Glutamatergic neuron (in vitro differentiated cells): ENCODE data around the gene BRF1. TPM values are rescaled to one million over a fixed set of nuclear protein-coding genes. Genes with fewer than 3 reads are reported as not detected.
A peak's percentile ranks its signal among the peaks of the same experiment; 100 is the strongest.

Experiments used
- DNase-seq: peaks from one replicate; pipeline ENCODE4 v3.0.0; 2022
- H3K27ac Mint-ChIP-seq: one replicate; pipeline ENCODE4 v1.8.0; 2020; ENCODE audit warnings: mild to moderate bottlenecking, mixed read lengths, inconsistent platforms; ENCODE audit not compliant: unreplicated experiment
- H3K27me3 Mint-ChIP-seq: one replicate; pipeline ENCODE4 v1.8.0; 2020; ENCODE audit warnings: mild to moderate bottlenecking, moderate library complexity, mixed read lengths, inconsistent platforms; ENCODE audit not compliant: unreplicated experiment
- H3K36me3 Mint-ChIP-seq: one replicate; pipeline ENCODE4 v1.8.0; 2020; ENCODE audit warnings: mild to moderate bottlenecking, mixed read lengths, inconsistent platforms; ENCODE audit not compliant: unreplicated experiment
- H3K4me1 Mint-ChIP-seq: one replicate; pipeline ENCODE4 v1.8.0; 2020; ENCODE audit warnings: mild to moderate bottlenecking, low read depth, mixed read lengths, inconsistent platforms; ENCODE audit not compliant: unreplicated experiment
- H3K4me3 Mint-ChIP-seq: one replicate; pipeline ENCODE4 v1.8.0; 2020; ENCODE audit warnings: mild to moderate bottlenecking, mixed read lengths, inconsistent platforms; ENCODE audit not compliant: unreplicated experiment
- H3K9me3 Mint-ChIP-seq: one replicate; pipeline ENCODE4 v1.8.0; 2020; ENCODE audit warnings: mild to moderate bottlenecking, moderate library complexity, mixed read lengths, inconsistent platforms; ENCODE audit not compliant: unreplicated experiment
- total RNA-seq: library from RNA; stranded (reverse); fragmentation: NEBNext Ultra II Directional; extraction: Animal tissue kit (Norgen Biotek cat#: 25700); gene quantifications from one replicate; pipeline ENCODE4 v1.2.1, GENCODE V29; 2021; ENCODE audit not compliant: unreplicated experiment
- TF ChIP-seq, protein P1 (sequence below): fragments of 200-600 bp; sonication (generic); IDR thresholded peaks from one replicate; pipeline ENCODE4 v1.5.0; 2021; ENCODE audit not compliant: partially characterized antibody, unreplicated experiment

The BRF1 gene
- total RNA-seq, 1 donor from 2014 or later = 54.6 TPM

DNA sequence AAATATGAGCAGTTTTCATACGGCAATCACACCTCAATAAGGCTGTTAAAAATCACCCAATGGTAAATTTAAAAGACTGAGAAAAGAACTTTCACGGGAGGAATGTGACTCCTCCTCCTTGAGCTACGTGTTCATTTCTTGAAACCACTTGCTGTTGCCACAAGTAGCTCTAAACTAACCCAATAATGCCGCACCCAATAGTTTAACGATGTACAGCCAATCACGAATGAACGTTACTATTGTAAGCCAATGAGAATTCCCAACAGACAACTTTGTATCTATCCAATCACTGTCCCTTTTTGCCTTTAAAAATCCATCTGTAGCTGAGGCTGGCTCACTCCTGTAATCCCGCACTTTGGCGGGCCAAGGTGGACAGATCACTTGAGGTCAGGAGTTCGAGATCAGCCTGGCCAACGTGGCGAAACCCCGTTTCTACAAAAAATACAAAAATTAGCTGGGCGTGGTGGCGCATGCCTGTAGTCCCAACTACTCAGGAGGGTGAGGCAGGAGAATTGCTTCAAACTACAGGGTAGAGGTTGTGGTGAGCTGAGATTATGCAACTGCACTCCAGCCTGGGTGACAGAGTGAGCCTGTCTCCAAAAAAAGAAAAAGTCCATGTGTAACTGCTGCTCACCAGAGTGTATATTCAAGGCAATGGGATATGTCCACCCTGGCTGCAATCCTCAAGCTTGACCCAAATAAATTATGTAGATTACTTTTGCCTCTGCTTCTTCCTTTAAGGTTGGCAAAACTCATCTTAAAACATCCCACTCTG, 76.8 kb downstream of the BRF1 start:
- Mint-ChIP-seq H3K9me3 (peaks cover 3% of the 10 kb centered on the region), H3K27me3 (peaks cover 7% of the 10 kb centered on the region), H3K27ac (no peak overlapping the region), H3K36me3 (peaks cover 7% of the 10 kb centered on the region), H3K4me1 (peaks cover 7% of the 10 kb centered on the region), H3K4me3 (no peak overlapping the region)
- no peak for DNase-seq
- TF ChIP-seq, protein P1, sequence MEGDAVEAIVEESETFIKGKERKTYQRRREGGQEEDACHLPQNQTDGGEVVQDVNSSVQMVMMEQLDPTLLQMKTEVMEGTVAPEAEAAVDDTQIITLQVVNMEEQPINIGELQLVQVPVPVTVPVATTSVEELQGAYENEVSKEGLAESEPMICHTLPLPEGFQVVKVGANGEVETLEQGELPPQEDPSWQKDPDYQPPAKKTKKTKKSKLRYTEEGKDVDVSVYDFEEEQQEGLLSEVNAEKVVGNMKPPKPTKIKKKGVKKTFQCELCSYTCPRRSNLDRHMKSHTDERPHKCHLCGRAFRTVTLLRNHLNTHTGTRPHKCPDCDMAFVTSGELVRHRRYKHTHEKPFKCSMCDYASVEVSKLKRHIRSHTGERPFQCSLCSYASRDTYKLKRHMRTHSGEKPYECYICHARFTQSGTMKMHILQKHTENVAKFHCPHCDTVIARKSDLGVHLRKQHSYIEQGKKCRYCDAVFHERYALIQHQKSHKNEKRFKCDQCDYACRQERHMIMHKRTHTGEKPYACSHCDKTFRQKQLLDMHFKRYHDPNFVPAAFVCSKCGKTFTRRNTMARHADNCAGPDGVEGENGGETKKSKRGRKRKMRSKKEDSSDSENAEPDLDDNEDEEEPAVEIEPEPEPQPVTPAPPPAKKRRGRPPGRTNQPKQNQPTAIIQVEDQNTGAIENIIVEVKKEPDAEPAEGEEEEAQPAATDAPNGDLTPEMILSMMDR = no peak

- Mint-ChIP-seq H3K36me3 (peaks cover 7% of the 10 kb centered on the region), H3K4me3 (no peak overlapping the region), H3K27me3 (peaks cover 7% of the 10 kb centered on the region), H3K27ac (no peak overlapping the region), H3K4me1 (peaks cover 7% of the 10 kb centered on the region), H3K9me3 (peaks cover 3% of the 10 kb centered on the region)
- no peak for DNase-seq
- TF ChIP-seq, protein P1 = no peak
These were observed 77.5 kb downstream of the BRF1 start for GRCh38 chr14:105223260-105223659.

DNA sequence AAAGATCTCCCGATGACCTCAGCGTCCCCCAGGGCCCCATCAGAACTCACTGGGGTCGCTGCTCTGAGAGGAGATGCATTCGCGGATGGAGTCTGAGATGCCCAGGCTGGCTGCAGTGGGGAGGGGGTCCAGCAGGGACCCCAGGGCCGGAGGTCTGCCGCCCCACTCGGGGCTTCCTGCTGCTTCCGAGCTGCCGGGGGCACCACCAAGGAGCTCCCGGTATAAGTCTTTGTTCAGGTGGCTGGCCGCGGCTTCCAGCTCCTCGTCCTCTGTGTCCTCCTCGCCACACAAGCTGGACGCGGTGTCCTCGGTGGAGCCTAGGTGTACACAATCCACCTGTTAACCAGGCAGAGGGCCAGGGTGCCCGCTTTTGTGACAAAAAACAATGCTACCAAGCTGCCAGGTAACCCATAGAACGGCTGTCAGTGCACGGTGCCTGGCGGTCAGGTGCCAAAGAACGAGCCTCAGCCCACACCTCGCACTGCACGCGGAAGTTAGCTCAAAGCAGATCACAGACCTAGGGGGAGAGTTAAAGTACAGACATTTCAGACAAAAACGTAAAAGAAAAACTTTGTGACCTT, 79.1 kb downstream of the BRF1 start:
- TF ChIP-seq, protein P1 = no peak
- Mint-ChIP-seq H3K4me1 (peaks cover 7% of the 10 kb centered on the region), H3K27me3 (peaks cover 6% of the 10 kb centered on the region), H3K27ac (no peak overlapping the region), H3K36me3 (peaks cover 7% of the 10 kb centered on the region), H3K4me3 (no peak overlapping the region), H3K9me3 (peaks cover 3% of the 10 kb centered on the region)
- no peak for DNase-seq

GRCh38 chr14:105220699-105221597, 79.9 kb downstream of the BRF1 start:
- DNase-seq = peak; percentile 9

More at GRCh38 chr14:105220699-105221597, 79.9 kb downstream of the BRF1 start:
- TF ChIP-seq, protein P1 = no peak
- Mint-ChIP-seq H3K9me3 (peaks cover 3% of the 10 kb centered on the region), H3K27ac (no peak overlapping the region), H3K27me3 (peaks cover 6% of the 10 kb centered on the region), H3K4me1 (peaks cover 7% of the 10 kb centered on the region), H3K36me3 (peaks cover 7% of the 10 kb centered on the region), H3K4me3 (no peak overlapping the region)
